ENCODE data around the gene SERPINB5. TPM values are rescaled to one million over a fixed set of nuclear protein-coding genes. Genes with fewer than 3 reads are reported as not detected.

SERPINB5 gene
- total RNA-seq, 1 experiment from 2014 or later: 26.2 TPM

DNA sequence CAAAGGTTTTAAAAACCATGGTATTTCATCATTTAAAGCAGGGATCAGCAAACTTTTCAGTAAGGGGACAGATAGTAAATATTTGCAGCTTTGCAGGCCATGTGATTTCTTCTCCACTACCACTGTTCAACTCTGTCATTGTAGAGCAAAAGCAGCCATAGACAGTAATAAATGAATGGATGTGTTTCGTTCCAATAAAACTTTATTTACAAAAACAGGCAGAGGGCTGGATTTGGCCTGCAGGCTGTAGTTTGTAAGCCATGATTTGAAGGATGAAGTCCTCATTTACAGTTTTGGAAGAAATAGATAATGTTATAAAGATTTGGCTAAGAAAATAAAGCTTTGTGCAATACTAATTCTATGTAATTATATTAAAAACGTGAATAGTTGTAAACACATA is 67.3 kb downstream of the SERPINB5 start:
- POLR2A ChIA-PET (ENCODE audit: unreplicated experiment): no interaction called here
- no peaks in the 10 kb centered on the region for H3K9me3 ChIP-seq (ENCODE audit: insufficient read depth, low read depth)
- TF ChIP-seq, protein P1, sequence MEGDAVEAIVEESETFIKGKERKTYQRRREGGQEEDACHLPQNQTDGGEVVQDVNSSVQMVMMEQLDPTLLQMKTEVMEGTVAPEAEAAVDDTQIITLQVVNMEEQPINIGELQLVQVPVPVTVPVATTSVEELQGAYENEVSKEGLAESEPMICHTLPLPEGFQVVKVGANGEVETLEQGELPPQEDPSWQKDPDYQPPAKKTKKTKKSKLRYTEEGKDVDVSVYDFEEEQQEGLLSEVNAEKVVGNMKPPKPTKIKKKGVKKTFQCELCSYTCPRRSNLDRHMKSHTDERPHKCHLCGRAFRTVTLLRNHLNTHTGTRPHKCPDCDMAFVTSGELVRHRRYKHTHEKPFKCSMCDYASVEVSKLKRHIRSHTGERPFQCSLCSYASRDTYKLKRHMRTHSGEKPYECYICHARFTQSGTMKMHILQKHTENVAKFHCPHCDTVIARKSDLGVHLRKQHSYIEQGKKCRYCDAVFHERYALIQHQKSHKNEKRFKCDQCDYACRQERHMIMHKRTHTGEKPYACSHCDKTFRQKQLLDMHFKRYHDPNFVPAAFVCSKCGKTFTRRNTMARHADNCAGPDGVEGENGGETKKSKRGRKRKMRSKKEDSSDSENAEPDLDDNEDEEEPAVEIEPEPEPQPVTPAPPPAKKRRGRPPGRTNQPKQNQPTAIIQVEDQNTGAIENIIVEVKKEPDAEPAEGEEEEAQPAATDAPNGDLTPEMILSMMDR (conservative IDR thresholded peaks at IDR 0.05): no peak
- TF ChIP-seq EZH2 (IDR thresholded peaks at IDR 0.05; ENCODE audit: low read depth): no peak
- H3K27me3 ChIP-seq (ENCODE audit: insufficient read depth, low read depth): no peaks in the 10 kb centered on the region
- CTCF ChIA-PET: no interaction called here
- no peak for DNase-seq
- H3K4me3 ChIP-seq: no peak overlapping the region
- H3K4me1 ChIP-seq (replicated peaks; ENCODE audit: insufficient read depth): peaks cover 8% of the 10 kb centered on the region; the same call in 1 of the 2 replicates
- no peak overlapping the region for H3K27ac ChIP-seq
- H4K20me1 ChIP-seq (ENCODE audit: insufficient read depth): no peaks in the 10 kb centered on the region
- H2AFZ ChIP-seq: no peak overlapping the region; the same call in 1 of the 2 replicates
- H3K9me2 ChIP-seq (ENCODE audit: insufficient read depth): no peaks in the 10 kb centered on the region
- H3K79me2 ChIP-seq (ENCODE audit: low read depth): no peaks in the 10 kb centered on the region
- H3K4me2 ChIP-seq: no peak overlapping the region
- no peaks in the 10 kb centered on the region for H3F3A ChIP-seq (ENCODE audit: insufficient read depth, low read depth)
- intact Hi-C loops (cut with micrococcal nuclease; ENCODE audit: unreplicated experiment): no loop called here
- no TSS peak for BruUV-seq (replicated peaks)
- H3K36me3 ChIP-seq (ENCODE audit: low read depth): no peaks in the 10 kb centered on the region

DNA sequence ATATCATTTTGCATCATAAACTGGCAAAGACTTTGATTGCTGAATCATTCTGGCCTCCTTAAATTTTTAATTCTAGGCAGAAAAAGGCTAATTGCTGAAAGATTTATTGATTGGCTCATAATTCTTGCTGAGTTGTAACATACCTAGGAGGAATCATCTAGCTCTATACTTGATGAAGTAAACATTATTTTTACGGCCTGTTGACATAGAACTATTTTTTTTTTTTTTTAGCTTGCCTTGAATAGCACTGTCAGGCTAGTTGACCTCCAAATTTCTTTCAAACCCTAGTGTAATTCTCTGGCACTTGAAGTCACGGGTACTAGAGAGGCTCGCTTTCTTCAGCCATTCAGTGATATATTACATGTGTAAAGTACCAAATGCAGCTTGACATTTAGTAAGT is 68.2 kb downstream of the SERPINB5 start:
- Histone ChIP-seq H2AFZ (no peak overlapping the region), H3K27ac (no peak overlapping the region), H3K27me3 (ENCODE audit: insufficient read depth, low read depth) (no peaks in the 10 kb centered on the region), H4K20me1 (ENCODE audit: insufficient read depth) (no peaks in the 10 kb centered on the region), H3K79me2 (ENCODE audit: low read depth) (no peaks in the 10 kb centered on the region), H3K4me1 (replicated peaks; ENCODE audit: insufficient read depth) (peaks cover 9% of the 10 kb centered on the region; the same call in 1 of the 2 replicates), H3K36me3 (ENCODE audit: low read depth) (no peaks in the 10 kb centered on the region), H3K9me2 (ENCODE audit: insufficient read depth) (no peaks in the 10 kb centered on the region), H3F3A (ENCODE audit: insufficient read depth, low read depth) (no peaks in the 10 kb centered on the region), H3K4me3 (no peak overlapping the region), H3K9me3 (ENCODE audit: insufficient read depth, low read depth) (no peaks in the 10 kb centered on the region), H3K4me2 (no peak overlapping the region)
- no peak for TF ChIP-seq EZH2 (IDR thresholded peaks at IDR 0.05; ENCODE audit: low read depth)
- TF ChIP-seq, protein P1 (conservative IDR thresholded peaks at IDR 0.05): no peak
- ChIA-PET POLR2A (ENCODE audit: unreplicated experiment) (interaction anchor here (0.7 kb wide), 2 partner anchors 73 to 127 kb away, joined by 4 to 18 read pairs; no protein-coding TSS in a partner anchor), CTCF (no interaction called here)
- no TSS peak for BruUV-seq (replicated peaks)
- no peak for DNase-seq
- intact Hi-C loops (cut with micrococcal nuclease; ENCODE audit: unreplicated experiment): no loop called here

DNA sequence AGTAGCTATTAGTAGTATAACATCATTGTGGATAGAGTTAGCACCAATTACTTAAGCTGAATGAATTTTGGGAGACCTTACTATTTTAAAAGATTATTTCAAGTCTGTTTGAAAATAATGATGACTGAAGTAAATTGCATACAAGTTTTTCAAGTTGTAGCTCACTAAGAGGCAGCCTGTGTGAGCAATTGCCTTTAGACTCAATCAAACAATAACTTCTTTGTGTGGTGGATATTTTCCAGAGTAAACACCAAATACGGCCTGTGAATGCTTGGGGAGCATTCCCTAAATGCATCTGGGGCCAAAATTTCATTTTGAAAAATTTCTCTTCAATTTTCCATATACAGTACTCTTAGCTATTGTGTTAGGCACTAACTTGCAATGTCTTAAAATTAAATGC is 73.3 kb downstream of the SERPINB5 start:
- H4K20me1 ChIP-seq (ENCODE audit: insufficient read depth): no peaks in the 10 kb centered on the region
- no peak for TF ChIP-seq EZH2 (IDR thresholded peaks at IDR 0.05; ENCODE audit: low read depth)
- TF ChIP-seq, protein P1 (conservative IDR thresholded peaks at IDR 0.05): no peak
- no peak overlapping the region for H3K4me3 ChIP-seq
- ChIA-PET CTCF (interaction anchor here (0.5 kb wide), 2 partner anchors 27 to 170 kb away, joined by 3 to 6 read pairs; no protein-coding TSS in a partner anchor), POLR2A (ENCODE audit: unreplicated experiment) (no interaction called here)
- H3K9me3 ChIP-seq (ENCODE audit: insufficient read depth, low read depth): 0 out of 2 replicates have a peak, but pooled peaks cover 3% of the 10 kb centered on the region
- no peaks in the 10 kb centered on the region for H3K79me2 ChIP-seq (ENCODE audit: low read depth)
- peaks cover 20% of the 10 kb centered on the region for H3K4me1 ChIP-seq (replicated peaks; ENCODE audit: insufficient read depth)
- H3F3A ChIP-seq (ENCODE audit: insufficient read depth, low read depth): peaks cover 14% of the 10 kb centered on the region
- H3K27ac ChIP-seq: no peak overlapping the region
- H3K4me2 ChIP-seq: no peak overlapping the region
- no peaks in the 10 kb centered on the region for H3K9me2 ChIP-seq (ENCODE audit: insufficient read depth)
- H2AFZ ChIP-seq: peak overlapping the region; percentile 34; the same call in 1 of the 2 replicates
- intact Hi-C loops (cut with micrococcal nuclease; ENCODE audit: unreplicated experiment): no loop called here
- no TSS peak for BruUV-seq (replicated peaks)
- no peak for DNase-seq
- H3K36me3 ChIP-seq (ENCODE audit: low read depth): no peaks in the 10 kb centered on the region
- no peaks in the 10 kb centered on the region for H3K27me3 ChIP-seq (ENCODE audit: insufficient read depth, low read depth)
